Parathyroid adenoma (tissue), 2 donors: Measurements from ENCODE around the gene BIN2.

Experiments used
- H2AFZ ChIP-seq: fragments of 300-600 bp; sonication (generic); one replicate; pipeline ENCODE4 v1.7.0; 2017; ENCODE audit warnings: antibody characterized with exemption, mild to moderate bottlenecking
- H3K27ac ChIP-seq: fragments of 300-600 bp; sonication (generic); one replicate; pipeline ENCODE4 v1.7.0; 2017
- H3K27me3 ChIP-seq: fragments of 300-600 bp; sonication (generic); one replicate; pipeline ENCODE4 v1.7.0; 2017; ENCODE audit warnings: low read length; ENCODE audit not compliant: control insufficient read depth, insufficient read depth
- H3K36me3 ChIP-seq: fragments of 300-600 bp; sonication (generic); one replicate; pipeline ENCODE4 v1.7.0; 2017; ENCODE audit warnings: low read length; ENCODE audit not compliant: control insufficient read depth, insufficient read depth
- H3K4me1 ChIP-seq: fragments of 300-600 bp; sonication (generic); one replicate; pipeline ENCODE4 v1.7.0; 2017; ENCODE audit warnings: control low read depth
- H3K4me2 ChIP-seq: fragments of 300-600 bp; sonication (generic); one replicate; pipeline ENCODE4 v1.7.0; 2017; ENCODE audit warnings: low read length
- H3K4me3 ChIP-seq: fragments of 300-600 bp; sonication (generic); one replicate; pipeline ENCODE4 v1.7.0; 2017; ENCODE audit warnings: low read depth, low read length
- H3K79me2 ChIP-seq: fragments of 300-600 bp; sonication (generic); one replicate; pipeline ENCODE4 v1.7.0; 2017; ENCODE audit warnings: control low read depth
- H3K9ac ChIP-seq: fragments of 300-600 bp; sonication (generic); one replicate; pipeline ENCODE4 v1.7.0; 2017; ENCODE audit warnings: mild to moderate bottlenecking
- H3K9me3 ChIP-seq: fragments of 300-600 bp; sonication (generic); one replicate; pipeline ENCODE4 v1.7.0; 2017; ENCODE audit warnings: low read length; ENCODE audit not compliant: control insufficient read depth
- CTCF ChIP-seq: fragments of 300-600 bp; sonication (generic); IDR thresholded peaks from one replicate; pipeline ENCODE4 v1.7.0; 2017; ENCODE audit warnings: antibody characterized with exemption, mild to moderate bottlenecking
- donor health status: primary hyperparathyroidism.

Gene BIN2

GRCh38 chr12:51370667-51371066 lies 46.7 kb upstream of the BIN2 start:
- no peak overlapping the region for H3K27ac ChIP-seq
- H3K4me2 ChIP-seq: no peak overlapping the region
- no peak overlapping the region for H3K9ac ChIP-seq
- peaks cover 9% of the 10 kb centered on the region for H3K4me1 ChIP-seq
- H3K9me3 ChIP-seq: no peaks in the 10 kb centered on the region
- no peak for TF ChIP-seq CTCF
- no peak overlapping the region for H2AFZ ChIP-seq
- H3K79me2 ChIP-seq: no peaks in the 10 kb centered on the region
- no peaks in the 10 kb centered on the region for H3K27me3 ChIP-seq
- no peak overlapping the region for H3K4me3 ChIP-seq
- H3K36me3 ChIP-seq: no peaks in the 10 kb centered on the region

- no peak overlapping the region for H3K9ac ChIP-seq
- TF ChIP-seq CTCF: no peak
- H3K4me3 ChIP-seq: no peak overlapping the region
- no peak overlapping the region for H3K4me2 ChIP-seq
- no peaks in the 10 kb centered on the region for H3K36me3 ChIP-seq
- H3K9me3 ChIP-seq: no peaks in the 10 kb centered on the region
- H3K27ac ChIP-seq: no peak overlapping the region
- peaks cover 9% of the 10 kb centered on the region for H3K4me1 ChIP-seq
- no peaks in the 10 kb centered on the region for H3K79me2 ChIP-seq
- H3K27me3 ChIP-seq: no peaks in the 10 kb centered on the region
- no peak overlapping the region for H2AFZ ChIP-seq
These were observed 45.6 kb upstream of the BIN2 start for GRCh38 chr12:51369581-51369980.

GRCh38 chr12:51368640-51369517 lies 44.9 kb upstream of the BIN2 start:
- H2AFZ ChIP-seq: no peak overlapping the region
- no peak overlapping the region for H3K9ac ChIP-seq
- no peak overlapping the region for H3K4me2 ChIP-seq
- H3K9me3 ChIP-seq: no peaks in the 10 kb centered on the region
- H3K4me1 ChIP-seq: peaks cover 9% of the 10 kb centered on the region
- no peaks in the 10 kb centered on the region for H3K27me3 ChIP-seq
- no peak for TF ChIP-seq CTCF
- H3K79me2 ChIP-seq: no peaks in the 10 kb centered on the region
- H3K4me3 ChIP-seq: no peak overlapping the region
- H3K27ac ChIP-seq: no peak overlapping the region
- H3K36me3 ChIP-seq: no peaks in the 10 kb centered on the region

DNA sequence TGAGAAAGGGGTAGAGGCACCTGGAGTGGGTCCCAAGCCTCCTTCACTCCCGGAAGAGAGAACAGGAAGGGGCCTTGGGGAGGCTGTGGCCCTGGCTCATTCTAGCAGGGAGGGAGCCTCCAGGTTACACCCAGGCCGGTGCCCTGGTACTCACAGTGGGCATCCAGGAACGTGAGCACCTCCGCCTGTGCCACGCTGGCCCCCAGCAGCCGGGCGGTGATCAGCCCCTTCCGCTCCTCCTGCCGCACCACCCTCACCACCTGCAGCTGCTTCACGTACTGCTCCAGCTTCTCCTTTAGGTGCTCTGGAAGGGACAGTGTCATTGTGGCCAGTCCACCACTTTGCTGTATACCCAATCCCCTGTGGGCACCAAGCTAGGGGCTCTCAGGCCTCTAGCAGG lies 41.3 kb upstream of the BIN2 start:
- H3K27ac ChIP-seq: no peak overlapping the region
- no peak overlapping the region for H3K4me2 ChIP-seq
- H3K4me1 ChIP-seq: no peaks in the 10 kb centered on the region
- no peak overlapping the region for H3K9ac ChIP-seq
- TF ChIP-seq CTCF: no peak
- H3K9me3 ChIP-seq: no peaks in the 10 kb centered on the region
- no peak overlapping the region for H3K4me3 ChIP-seq
- no peaks in the 10 kb centered on the region for H3K79me2 ChIP-seq
- no peak overlapping the region for H2AFZ ChIP-seq
- no peaks in the 10 kb centered on the region for H3K27me3 ChIP-seq
- H3K36me3 ChIP-seq: no peaks in the 10 kb centered on the region

DNA sequence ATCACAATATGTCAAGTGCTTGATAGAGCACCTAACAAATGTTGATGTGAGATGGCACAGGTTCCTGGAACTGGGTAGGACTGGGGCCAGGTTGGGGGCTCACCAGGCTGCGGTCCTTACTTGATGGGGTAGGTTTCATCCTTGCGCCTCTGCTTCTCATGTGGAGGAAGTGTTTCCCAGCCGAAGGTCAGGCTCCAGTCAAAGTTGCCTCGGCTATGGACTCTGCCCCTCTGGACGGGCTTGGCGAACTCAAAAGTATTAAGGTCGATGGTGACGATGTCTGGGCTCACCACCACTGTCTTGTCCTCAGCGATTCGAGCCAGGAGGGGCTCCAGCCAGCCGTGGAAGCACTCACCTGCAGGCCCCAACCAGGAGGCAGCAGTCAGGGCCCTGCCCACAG lies 40.0 kb upstream of the BIN2 start:
- Histone ChIP-seq H3K4me3 (no peak overlapping the region), H3K79me2 (no peaks in the 10 kb centered on the region), H3K4me2 (no peak overlapping the region), H2AFZ (no peak overlapping the region), H3K9me3 (no peaks in the 10 kb centered on the region), H3K27ac (no peak overlapping the region), H3K27me3 (no peaks in the 10 kb centered on the region), H3K36me3 (no peaks in the 10 kb centered on the region), H3K4me1 (no peaks in the 10 kb centered on the region), H3K9ac (no peak overlapping the region)
- no peak for TF ChIP-seq CTCF
